DOHH2 (cell line): ENCODE results near the gene OR2A1.
"Not testable (repeated sequence)": the region's sequence is repeated elsewhere in the genome, so short reads cannot be mapped to it uniquely, and the experiment has no call there.

Experiments
- CTCF ChIP-seq: fragments of 200-600 bp; sonication (generic); IDR thresholded peaks from one replicate; pipeline ENCODE4 v1.5.1; 2014; ENCODE audit warnings: antibody characterized with exemption, mild to moderate bottlenecking, low read depth, low read length; ENCODE audit not compliant: poor library complexity, severe bottlenecking
- EZH2phosphoT487 ChIP-seq: fragments of 200-600 bp; sonication (generic); IDR thresholded peaks from 2 replicates; pipeline ENCODE4 v1.6.1; 2017; ENCODE audit warnings: borderline replicate concordance, mild to moderate bottlenecking, antibody characterized with exemption, low read length, moderate library complexity, mixed read lengths

DNA sequence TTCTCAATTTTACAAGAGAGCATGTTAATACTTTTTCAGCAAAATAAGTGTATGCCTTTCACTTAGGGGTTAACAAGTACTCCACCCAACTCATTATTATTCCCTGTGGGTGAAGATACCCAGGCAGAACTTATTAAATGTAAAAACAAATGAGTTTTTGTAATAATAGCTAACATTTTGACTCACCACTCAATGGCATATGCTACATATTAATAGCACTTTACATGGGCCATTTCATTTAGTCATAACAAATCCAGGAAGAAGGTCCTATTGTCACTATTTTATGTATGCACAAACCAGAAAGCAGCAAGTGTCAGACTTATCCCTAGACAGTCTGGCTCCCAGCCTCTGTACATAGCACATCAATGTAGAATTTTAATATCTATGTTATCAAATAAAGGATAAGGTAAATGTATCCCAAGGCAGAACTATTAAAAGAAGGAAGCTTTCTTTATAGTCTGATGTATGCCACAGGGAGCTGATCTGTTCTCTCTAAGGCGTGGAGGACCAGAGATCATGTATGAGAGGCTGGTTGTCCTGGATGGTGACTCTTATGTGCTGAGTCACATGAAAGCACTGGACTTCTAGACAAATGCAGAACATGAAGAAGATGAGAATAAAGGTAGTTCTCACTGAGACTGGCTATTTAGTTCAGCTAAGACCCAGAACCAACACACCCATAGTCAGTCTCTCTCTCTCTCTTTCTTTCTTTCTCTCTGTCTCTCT lies 9.5 kb upstream of the OR2A1 start:
- not testable (repeated sequence) for TF ChIP-seq CTCF, EZH2phosphoT487
